KOPT-K1 (cell line): ENCODE data around the gene ZNF765.
"Not testable (repeated sequence)": the region's sequence is repeated elsewhere in the genome, so short reads cannot be mapped to it uniquely, and the experiment has no call there.

Source experiments
- H3K27ac ChIP-seq: fragments of 200-600 bp; sonication (generic); 2 replicates; pipeline ENCODE4 v1.5.1; 2016; ENCODE audit warnings: antibody characterized with exemption, mild to moderate bottlenecking, low read depth, low read length; ENCODE audit not compliant: poor library complexity, severe bottlenecking
- H3K36me3 ChIP-seq: fragments of 200-600 bp; sonication (generic); 2 replicates; pipeline ENCODE4 v1.5.1; 2017; ENCODE audit warnings: antibody characterized with exemption, mild to moderate bottlenecking, low read length, moderate library complexity; ENCODE audit not compliant: insufficient read depth
- H3K9me3 ChIP-seq: fragments of 200-600 bp; sonication (generic); 2 replicates; pipeline ENCODE4 v1.5.1; 2017; ENCODE audit warnings: antibody characterized with exemption, low read length, mild to moderate bottlenecking; ENCODE audit not compliant: insufficient read depth, poor library complexity, severe bottlenecking

ZNF765 gene

DNA sequence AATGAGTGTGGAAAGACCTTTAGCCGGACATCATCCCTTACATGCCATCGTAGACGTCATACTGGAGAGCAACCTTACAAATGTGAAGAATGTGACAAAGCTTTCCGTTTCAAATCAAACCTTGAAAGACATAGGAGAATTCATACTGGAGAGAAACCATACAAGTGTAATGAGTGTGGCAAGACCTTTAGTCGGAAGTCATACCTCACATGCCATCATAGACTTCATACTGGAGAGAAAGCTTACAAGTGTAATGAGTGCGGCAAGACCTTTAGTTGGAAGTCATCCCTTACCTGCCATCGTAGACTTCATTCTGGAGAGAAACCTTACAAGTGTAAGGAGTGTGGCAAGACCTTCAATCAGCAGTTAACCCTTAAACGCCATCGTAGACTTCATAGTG is 60.9 kb downstream of the ZNF765 start:
- Histone ChIP-seq H3K27ac (no peak overlapping the region), H3K36me3 (peaks cover 81% of the 10 kb centered on the region), H3K9me3 (peaks cover 100% of the 10 kb centered on the region)

DNA sequence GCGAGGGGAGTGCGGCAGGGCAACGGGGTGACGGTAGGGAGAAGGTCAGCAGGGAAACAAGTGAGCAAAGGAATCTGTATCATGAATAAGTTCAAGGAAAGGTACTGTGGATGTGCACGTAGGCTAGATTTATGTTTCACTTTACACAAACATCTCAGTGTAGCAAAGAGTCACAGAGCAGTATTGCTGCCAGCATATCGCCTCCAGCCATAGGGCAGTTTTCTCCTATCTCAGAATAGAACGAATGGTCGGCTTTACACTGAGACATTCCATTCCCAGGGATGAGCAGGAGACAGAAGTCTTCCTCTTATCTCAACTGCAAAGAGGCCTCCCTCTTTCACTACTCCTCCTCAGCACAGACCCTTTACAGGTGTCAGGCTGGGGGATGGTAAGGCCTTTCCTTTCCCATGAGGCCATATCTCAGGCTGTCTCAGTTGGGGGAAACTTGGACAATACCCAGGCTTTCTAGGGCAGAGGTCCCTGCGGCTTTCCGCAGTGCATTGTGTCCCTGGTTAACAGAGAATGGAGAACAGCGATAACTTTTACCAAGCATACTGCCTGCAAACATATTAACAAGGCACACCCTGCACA is 65.3 kb downstream of the ZNF765 start:
- not testable (repeated sequence) for H3K27ac ChIP-seq
- Histone ChIP-seq H3K9me3 (peaks cover 69% of the 10 kb centered on the region), H3K36me3 (peaks cover 37% of the 10 kb centered on the region)

DNA sequence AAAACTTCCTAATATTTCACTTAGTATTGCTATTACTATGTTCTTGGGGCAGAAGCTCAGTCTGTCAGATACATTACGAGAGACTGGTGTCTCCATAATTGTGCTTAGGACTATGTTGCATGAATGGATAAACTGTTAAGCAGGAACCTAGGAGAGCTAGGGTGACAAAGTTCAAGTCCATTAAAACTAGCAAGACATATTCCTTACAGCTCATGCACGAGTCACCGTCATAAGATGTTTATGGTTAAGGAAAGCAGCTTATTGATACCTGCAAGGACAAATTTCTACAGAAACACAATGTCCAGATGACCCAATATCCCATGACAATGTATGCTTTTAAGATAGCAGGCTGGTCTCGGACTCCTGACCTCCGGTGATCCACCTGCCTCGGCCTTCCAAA is 66.9 kb downstream of the ZNF765 start:
- Histone ChIP-seq H3K9me3 (peaks cover 52% of the 10 kb centered on the region), H3K27ac (no peak overlapping the region), H3K36me3 (peaks cover 21% of the 10 kb centered on the region)

DNA sequence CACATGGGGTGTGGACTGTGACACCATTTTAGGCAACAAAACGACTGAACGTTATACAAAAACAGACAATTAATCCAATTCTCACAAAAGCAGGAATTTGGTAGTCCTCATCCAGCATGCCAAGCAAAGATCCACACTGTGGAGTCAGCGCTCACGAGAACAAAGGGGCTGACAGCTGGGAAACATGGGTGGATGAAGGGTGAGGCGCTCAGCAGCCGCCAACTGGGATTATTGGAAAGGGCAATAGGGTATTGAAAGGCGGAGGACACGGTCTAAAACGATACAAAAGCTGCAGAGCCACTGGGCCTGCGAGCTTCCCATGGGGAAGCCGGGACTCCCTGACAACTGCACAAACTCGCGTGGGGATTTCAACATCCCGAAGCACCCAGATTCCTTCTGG is 67.9 kb downstream of the ZNF765 start:
- Histone ChIP-seq H3K36me3 (peaks cover 11% of the 10 kb centered on the region), H3K9me3 (peaks cover 42% of the 10 kb centered on the region), H3K27ac (no peak overlapping the region)

DNA sequence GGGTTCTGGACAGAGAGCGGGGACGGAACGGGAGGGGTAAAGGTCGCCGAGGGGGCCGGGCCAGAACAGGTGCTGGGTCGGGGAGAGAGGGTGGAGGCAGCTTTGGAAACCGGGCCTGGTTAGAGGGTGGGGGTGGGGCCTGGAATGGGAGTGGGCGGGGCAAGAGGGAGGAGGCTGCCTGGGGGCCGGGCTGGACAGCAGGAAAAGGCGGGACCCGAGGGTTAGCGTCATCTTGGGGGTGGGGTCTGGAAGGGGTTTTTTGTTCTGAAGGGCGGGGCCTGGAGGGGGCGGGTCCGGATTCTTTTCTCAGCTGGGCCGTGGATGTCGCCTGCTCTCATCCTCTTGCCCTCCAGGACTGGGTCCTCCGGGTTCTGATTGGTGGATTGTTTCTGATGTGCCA is 68.3 kb downstream of the ZNF765 start:
- H3K27ac ChIP-seq, result no peak overlapping the region
- peaks cover 38% of the 10 kb centered on the region for H3K9me3 ChIP-seq
- H3K36me3 ChIP-seq, result peaks cover 7% of the 10 kb centered on the region

DNA sequence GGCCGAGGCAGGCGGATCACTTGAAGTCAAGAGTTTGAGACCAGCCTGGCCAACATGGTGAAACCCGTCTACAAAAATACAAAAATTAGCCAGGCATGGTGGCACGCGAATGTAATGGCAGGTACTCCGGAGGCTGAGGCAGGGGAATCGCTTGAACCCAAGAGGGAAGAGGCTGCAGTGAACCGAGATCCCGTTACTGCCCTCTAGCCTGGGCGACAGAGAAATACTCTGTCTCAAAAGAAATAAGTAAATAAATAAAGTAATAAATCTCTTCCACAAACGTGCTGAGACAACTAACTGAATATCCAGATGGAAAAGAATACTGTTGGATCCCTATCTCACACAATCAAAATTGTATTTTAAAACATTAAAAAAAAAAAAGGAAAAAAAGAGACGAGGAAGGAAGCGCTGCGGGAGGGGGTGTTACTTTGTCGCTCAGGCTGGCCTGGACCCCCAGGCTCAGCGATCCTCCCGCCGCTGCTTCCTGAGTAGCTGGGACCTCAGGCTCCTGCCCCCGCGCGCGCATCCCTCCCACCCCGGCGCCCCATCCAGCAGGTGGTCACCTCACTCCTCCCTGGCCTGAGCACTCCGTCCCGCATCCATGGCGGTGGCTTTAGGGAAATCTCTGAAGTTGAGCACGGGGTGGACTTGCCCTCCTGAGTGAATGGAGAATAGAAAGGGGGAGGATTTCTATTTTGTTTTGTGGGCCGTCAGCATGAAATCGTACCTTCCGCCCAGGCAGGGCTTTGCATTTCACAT is 72.0 kb downstream of the ZNF765 start:
- Histone ChIP-seq H3K27ac (no peak overlapping the region), H3K9me3 (peaks cover 13% of the 10 kb centered on the region), H3K36me3 (0 out of 2 replicates have a peak, but pooled peaks cover under 1% of the 10 kb centered on the region)

DNA sequence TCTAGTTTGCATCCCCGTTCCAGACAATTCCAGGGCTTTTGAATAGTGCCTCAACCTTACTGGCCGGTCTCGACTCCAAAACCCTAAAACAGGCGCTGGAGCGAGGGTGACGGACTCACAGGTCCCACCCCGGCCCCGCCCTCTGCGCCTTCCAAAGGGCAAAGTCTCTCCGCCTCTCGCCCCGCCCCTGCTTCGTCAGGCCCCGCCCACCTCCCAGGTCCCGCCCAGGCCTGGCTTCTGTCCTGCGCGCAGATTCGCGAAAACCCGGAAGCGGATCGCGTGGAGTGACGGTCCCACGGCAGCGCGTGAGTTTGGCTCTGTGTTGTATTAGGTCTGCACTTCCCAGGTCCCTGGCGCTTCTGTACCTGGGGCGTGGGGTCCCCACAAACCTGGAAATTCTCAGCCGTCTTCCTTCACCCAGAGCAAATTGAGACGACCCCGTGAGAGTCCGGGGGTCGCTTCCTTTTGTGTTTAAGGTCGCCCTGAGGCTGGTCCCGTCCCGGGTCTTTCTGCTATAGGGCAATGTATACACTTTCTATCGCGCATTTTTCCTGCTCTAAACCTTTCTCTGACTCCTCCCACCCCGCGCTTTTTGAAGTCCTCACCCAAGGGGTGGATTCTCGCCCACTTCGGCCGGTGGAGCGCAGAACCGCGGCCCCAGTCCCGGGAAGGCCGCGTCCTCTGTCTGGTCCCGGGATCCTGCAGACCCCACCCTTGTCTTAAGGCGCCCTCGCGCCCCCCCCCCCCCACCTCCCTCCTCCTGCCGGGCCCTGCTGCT is 72.7 kb downstream of the ZNF765 start, which contains the start of gene ZNF813:
TSS of gene ZNF813 (plus strand) at position 249 of the 778 bp plus-strand sequence. CDS start 16,090 bp downstream, outside the sequence.
- peaks cover 11% of the 10 kb centered on the region for H3K9me3 ChIP-seq
- peaks cover 6% of the 10 kb centered on the region; the same call in 1 of the 2 replicates for H3K36me3 ChIP-seq
- peak within 1 kb of the TSS; percentile 71 for H3K27ac ChIP-seq

DNA sequence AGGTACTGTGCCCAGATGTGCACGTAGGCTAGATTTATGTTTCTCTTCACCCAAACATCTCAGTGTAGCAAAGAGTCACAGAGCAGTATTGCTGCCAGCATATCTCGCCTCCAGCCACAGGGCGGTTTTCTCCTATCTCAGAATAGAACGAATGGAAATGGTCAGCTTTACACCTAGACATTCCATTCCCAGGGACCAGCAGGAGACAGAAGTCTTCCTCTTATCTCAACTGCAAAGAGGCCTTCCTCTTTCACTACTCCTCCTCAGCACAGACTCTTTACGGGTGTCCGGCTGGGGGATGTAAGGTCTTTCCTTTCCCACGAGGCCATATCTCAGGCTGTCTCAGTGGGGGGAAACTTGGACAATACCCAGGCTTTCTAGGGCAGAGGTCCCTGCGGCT is 73.7 kb downstream of the ZNF765 start:
- H3K36me3 ChIP-seq, H3K9me3 ChIP-seq: not testable (repeated sequence)
- peak overlapping the region; percentile 71 for H3K27ac ChIP-seq

DNA sequence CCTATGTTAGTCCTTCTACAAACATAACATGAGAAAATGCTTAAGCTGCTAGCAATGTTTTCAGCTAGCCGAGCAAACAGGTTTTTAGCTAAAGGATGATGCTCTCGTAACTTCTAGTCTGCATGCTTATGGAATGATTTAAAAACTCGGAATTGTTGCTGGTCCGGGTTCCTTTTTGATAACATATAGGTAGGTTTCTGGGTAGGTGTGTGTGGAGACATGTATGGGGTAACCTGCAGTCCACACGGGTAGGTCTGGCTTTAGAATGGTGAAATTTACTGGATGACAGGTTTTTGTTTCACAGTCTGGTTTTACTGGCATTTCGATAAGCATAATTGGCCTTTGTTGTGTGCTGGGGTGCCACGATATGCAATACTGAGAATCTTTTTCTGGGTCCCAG is 77.0 kb downstream of the ZNF765 start:
- H3K9me3 ChIP-seq, result peaks cover 15% of the 10 kb centered on the region
- H3K27ac ChIP-seq, result no peak overlapping the region
- peaks cover 35% of the 10 kb centered on the region; the same call in 1 of the 2 replicates for H3K36me3 ChIP-seq

DNA sequence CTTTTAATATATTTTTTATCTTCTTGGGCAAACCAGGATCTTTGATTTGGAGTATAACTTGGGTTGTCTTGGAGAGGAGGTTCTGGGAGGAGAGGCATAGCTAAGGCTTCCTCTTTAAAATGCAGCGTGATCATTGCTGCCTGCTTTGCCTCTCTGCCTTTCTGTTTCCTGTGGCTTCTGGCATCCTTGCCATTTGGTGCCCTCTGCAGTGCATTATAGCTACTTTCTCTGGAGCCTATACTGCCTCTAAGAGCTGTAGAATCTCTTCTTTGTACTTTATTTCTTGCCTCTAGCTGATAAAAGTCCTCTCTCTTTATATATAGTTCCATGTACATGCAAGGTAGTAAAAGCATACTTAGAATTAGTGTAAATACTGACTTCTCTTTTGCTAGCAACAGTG is 79.9 kb downstream of the ZNF765 start:
- H3K27ac ChIP-seq, result not testable (repeated sequence)
- Histone ChIP-seq H3K36me3 (peaks cover 64% of the 10 kb centered on the region), H3K9me3 (peaks cover 44% of the 10 kb centered on the region)

DNA sequence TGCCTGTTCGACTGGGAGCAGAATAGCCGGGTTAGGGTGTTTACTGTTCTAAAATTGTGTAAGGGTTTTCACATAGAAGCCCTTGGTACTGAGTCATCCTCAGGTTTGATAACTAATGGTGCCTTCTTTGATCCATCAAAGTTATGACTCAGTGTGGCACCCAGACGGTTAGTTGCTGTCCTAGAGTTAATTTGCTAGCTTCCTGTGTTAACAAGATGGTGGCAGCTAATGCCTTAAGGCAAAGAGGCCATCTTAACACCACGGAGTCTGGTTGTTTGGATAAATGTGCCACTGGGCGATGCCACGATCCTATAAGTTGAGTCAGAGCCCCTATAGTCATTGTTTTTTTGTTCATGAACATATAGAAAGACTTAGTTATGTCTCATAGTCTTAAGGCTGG is 80.5 kb downstream of the ZNF765 start:
- Histone ChIP-seq H3K9me3 (peaks cover 50% of the 10 kb centered on the region), H3K36me3 (peaks cover 70% of the 10 kb centered on the region)
- not testable (repeated sequence) for H3K27ac ChIP-seq
